NCI-H1930 (cell line): ENCODE data around the gene COP1.
"Not testable (repeated sequence)": the region's sequence is repeated elsewhere in the genome, so short reads cannot be mapped to it uniquely, and the experiment has no call there.

Experiments used
- DNase-seq, 2 experiments: peaks; one replicate each; lab custom pipeline; 2025; lab: John Stamatoyannopoulos, UW

The COP1 gene

GRCh38 chr1:176206961-176207902 is at the start of gene COP1:
COP1 (minus strand) TSS chr1:176207286; CDS start chr1:176206978, 308 bp downstream.
- DNase-seq, result peak; percentile 93 to 95

- DNase-seq, result no peak
Observed at GRCh38 chr1:176252191-176252590, 45.1 kb upstream of the COP1 start.

- no peak for DNase-seq
Observed at GRCh38 chr1:176244851-176245250, 37.8 kb upstream of the COP1 start.

- DNase-seq, result no peak
Observed at GRCh38 chr1:176243746-176244145, 36.7 kb upstream of the COP1 start.

GRCh38 chr1:176241385-176242015 is 34.4 kb upstream of the COP1 start:
- peak in 1 of 2 experiments; percentile 37 for DNase-seq

- DNase-seq, result not testable (repeated sequence)
Observed at GRCh38 chr1:176233657-176234056, 26.6 kb upstream of the COP1 start.

- DNase-seq, result no peak
Observed at GRCh38 chr1:176227579-176227978, 20.5 kb upstream of the COP1 start.

- DNase-seq, result no peak
Observed at GRCh38 chr1:176225911-176226310, 18.8 kb upstream of the COP1 start.

- no peak for DNase-seq
Observed at GRCh38 chr1:176225479-176225875, 18.4 kb upstream of the COP1 start.

- DNase-seq, result no peak
Observed at GRCh38 chr1:176222196-176222595, 15.1 kb upstream of the COP1 start.

- no peak for DNase-seq
Observed at GRCh38 chr1:176220100-176220689, 13.1 kb upstream of the COP1 start.

- DNase-seq, result no peak
Observed at GRCh38 chr1:176217461-176218099, 10.5 kb upstream of the COP1 start.

- no peak for DNase-seq
Observed at GRCh38 chr1:176216031-176216430, 8.9 kb upstream of the COP1 start.

GRCh38 chr1:176211396-176212165 is 4.5 kb upstream of the COP1 start:
- no peak for DNase-seq

GRCh38 chr1:176208034-176208433 is 948 bp upstream of the COP1 start:
- DNase-seq, result no peak

GRCh38 chr1:176206006-176206960 is 803 bp downstream of the COP1 start:
- DNase-seq, result no peak

- no peak for DNase-seq
Observed at GRCh38 chr1:176205332-176205914, 1.7 kb downstream of the COP1 start.

- not testable (repeated sequence) for DNase-seq
Observed at GRCh38 chr1:176204655-176205054, 2.4 kb downstream of the COP1 start.

GRCh38 chr1:176203735-176204134 is 3.4 kb downstream of the COP1 start:
- DNase-seq, result no peak

GRCh38 chr1:176201568-176201967 is 5.5 kb downstream of the COP1 start:
- DNase-seq, result no peak
